ENCODE measurements around the gene ASCC2. TPM values are rescaled to one million over a fixed set of nuclear protein-coding genes. Genes with fewer than 3 reads are reported as not detected.

The ASCC2 gene
- total RNA-seq, 1 experiment from 2014 or later, result 43.6 TPM

- no peak for TF ChIP-seq AR (CRISPR knock-in tag; IDR thresholded peaks at IDR 0.05)
Observed at GRCh38 chr22:29801796-29802195, 36.3 kb downstream of the ASCC2 start (continued).

GRCh38 chr22:29801153-29801552 is 36.9 kb downstream of the ASCC2 start:
- Mint-ChIP-seq H3K4me1 (no peaks in the 10 kb centered on the region), H3K4me3 (no peak overlapping the region), H3K36me3 (peaks cover 22% of the 10 kb centered on the region), H3K9me3 (no peaks in the 10 kb centered on the region), H3K27me3 (ENCODE audit: low read depth) (no peaks in the 10 kb centered on the region), H3K27ac (peak overlapping the region; percentile 12; the same call in 1 of the 2 replicates)
- ATAC-seq (0 out of 2 replicates have a peak, but pooled peaks have one; percentile 18), DNase-seq (ENCODE audit: low spot score) (no peak)
- TF ChIP-seq STAT6 (CRISPR knock-in tag; conservative IDR thresholded peaks at IDR 0.05; ENCODE audit: low read depth) (no peak), IRF2 (CRISPR knock-in tag; IDR thresholded peaks at IDR 0.05; ENCODE audit: borderline replicate concordance, low read depth) (no peak), ZBTB21 (CRISPR knock-in tag; IDR thresholded peaks at IDR 0.05; ENCODE audit: borderline replicate concordance) (no peak)
- ChIA-PET CTCF (interaction anchor here (0.7 kb wide), 1 partner anchor 204 kb away, joined by 4 read pairs; no protein-coding TSS in a partner anchor), POLR2A (no interaction called here)

GRCh38 chr22:29799217-29799680 is 38.8 kb downstream of the ASCC2 start:
- H3K27me3 Mint-ChIP-seq (ENCODE audit: low read depth), result no peaks in the 10 kb centered on the region
- H3K9me3 Mint-ChIP-seq, result no peaks in the 10 kb centered on the region
- ATAC-seq, result no peak
- ChIA-PET POLR2A (no interaction called here), CTCF (no interaction called here)
- no peaks in the 10 kb centered on the region for H3K4me1 Mint-ChIP-seq
- DNase-seq (ENCODE audit: low spot score), result no peak
- TF ChIP-seq STAT6 (CRISPR knock-in tag; conservative IDR thresholded peaks at IDR 0.05; ENCODE audit: low read depth) (no peak), GABPB1 (CRISPR knock-in tag; IDR thresholded peaks at IDR 0.05) (peak; percentile 75; the same call in 1 of the 2 replicates)
- H3K4me3 Mint-ChIP-seq, result no peak overlapping the region
- H3K36me3 Mint-ChIP-seq, result peaks cover 12% of the 10 kb centered on the region
- H3K27ac Mint-ChIP-seq, result no peak overlapping the region

GRCh38 chr22:29798801-29799200 is 39.3 kb downstream of the ASCC2 start:
- Mint-ChIP-seq H3K27ac (no peak overlapping the region), H3K4me1 (no peaks in the 10 kb centered on the region), H3K4me3 (no peak overlapping the region), H3K27me3 (ENCODE audit: low read depth) (no peaks in the 10 kb centered on the region), H3K36me3 (peaks cover 12% of the 10 kb centered on the region), H3K9me3 (no peaks in the 10 kb centered on the region)
- ATAC-seq (no peak), DNase-seq (ENCODE audit: low spot score) (no peak)
- CTCF ChIA-PET, result no interaction called here
- POLR2A ChIA-PET, result no interaction called here
- TF ChIP-seq USF2 (CRISPR knock-in tag; IDR thresholded peaks at IDR 0.05) (no peak), ETV6 (CRISPR knock-in tag; IDR thresholded peaks at IDR 0.05) (no peak), USF1 (CRISPR knock-in tag; IDR thresholded peaks at IDR 0.05) (no peak), SP1 (CRISPR knock-in tag; conservative IDR thresholded peaks at IDR 0.05) (no peak), TP53 (CRISPR knock-in tag; IDR thresholded peaks at IDR 0.05) (no peak), HMGXB4 (CRISPR knock-in tag; IDR thresholded peaks at IDR 0.05) (no peak), ZNF416 (CRISPR knock-in tag; IDR thresholded peaks at IDR 0.05) (no peak), PRRX2 (CRISPR knock-in tag; IDR thresholded peaks at IDR 0.05) (no peak), OVOL2 (CRISPR knock-in tag; IDR thresholded peaks at IDR 0.05; ENCODE audit: borderline replicate concordance) (no peak), ZNF396 (CRISPR knock-in tag; IDR thresholded peaks at IDR 0.05; ENCODE audit: borderline replicate concordance) (no peak)

Measured in WTC11 (cell line).